GM12891 (cell line): ENCODE data around the gene FNBP1.

ENCODE experiments used
- POLR2A ChIP-seq: IDR thresholded peaks from 2 replicates; pipeline ENCODE4 v1.6.1; 2011; ENCODE audit warnings: low read depth, low read length, control low read depth
- POU2F2 ChIP-seq: IDR thresholded peaks from 2 replicates; pipeline ENCODE4 v1.6.1; 2011; ENCODE audit warnings: low read depth, mild to moderate bottlenecking, control low read depth, low read length, moderate library complexity
- TAF1 ChIP-seq: IDR thresholded peaks from 2 replicates; pipeline ENCODE4 v1.6.1; 2011; ENCODE audit warnings: low read depth, low read length, control low read depth

- TF ChIP-seq POLR2A: no peak
- TF ChIP-seq POU2F2: no peak
- no peak for TF ChIP-seq TAF1
These were observed 112.2 kb downstream of the FNBP1 start for GRCh38 chr9:129930743-129931142.
